Left lung (tissue), 10 donors: ENCODE data around the gene MAP4. TPM values are rescaled to one million over a fixed set of nuclear protein-coding genes. Genes with fewer than 3 reads are reported as not detected.

Source experiments
- ATAC-seq: fragments of 200-7000 bp; cut with Tn5 transposase; one replicate; pipeline ENCODE4 v1.9.1; 2020; ENCODE audit warnings: moderate library complexity
- DNase-seq, 4 donors: peaks; one replicate each; pipeline ENCODE4 v3.0.0-alpha.2; 2013 to 2020
- H3K27ac ChIP-seq, 2 donors: fragments of 200-600 bp; sonication (generic) in 1 of 2; one replicate each; pipeline versions ENCODE4 v1.5.0 to v1.8.0; 2020 to 2021
- H3K27me3 ChIP-seq, 2 donors: fragments of 200-600 bp; sonication (generic) in 1 of 2; one replicate each; pipeline versions ENCODE4 v1.5.0 to v1.8.0; 2020 to 2021
- H3K36me3 ChIP-seq, 2 donors: fragments of 200-600 bp; sonication (generic) in 1 of 2; one replicate each; pipeline versions ENCODE4 v1.5.0 to v1.8.0; 2020 to 2021
- H3K4me1 ChIP-seq, 2 donors: fragments of 200-600 bp; one replicate each; pipeline ENCODE4 v1.8.0; 2021
- H3K4me3 ChIP-seq, 2 donors: fragments of 200-600 bp; sonication (generic) in 1 of 2; one replicate each; pipeline versions ENCODE4 v1.5.0 to v1.8.0; 2020 to 2021; ENCODE audit warnings: mild to moderate bottlenecking in 1 of 2
- H3K9me3 ChIP-seq, 2 donors: fragments of 200-600 bp; sonication (generic) in 1 of 2; one replicate each; pipeline versions ENCODE4 v1.5.0 to v1.8.0; 2020 to 2021
- CTCF ChIP-seq, 2 donors: fragments of 200-600 bp; sonication (generic) in 1 of 2; IDR thresholded peaks; one replicate each; pipeline versions ENCODE4 v1.5.0 to v1.8.0; 2021; ENCODE audit warnings: antibody characterized with exemption in 2 of 2
- intact Hi-C, 2 donors: fragments of 100-400 bp; cut with DNase I; formaldehyde crosslinking; loops; one replicate each; pipeline versions ENCODE4 v1.11.2 to v1.14.2; 2022
- polyA plus RNA-seq, 6 donors: library from polyadenylated mRNA; unstranded; fragments of 120-200 nt; gene quantifications; one replicate each; pipeline ENCODE4 v1.2.1, GENCODE V29; 2013; ENCODE audit not compliant: insufficient read length in 6 of 6
- total RNA-seq, 2 donors: library from RNA; stranded (reverse); fragmentation: NEBNext Ultra II Directional; extraction: Animal tissue kit (Norgen Biotek cat#: 25700); gene quantifications; one replicate each; pipeline ENCODE4 v1.2.1, GENCODE V29; 2021
- donor health status: DM: no; HTN: yes; CAD: no.
- donor health status: DM: no; HTN: no; CAD: no.

Gene MAP4
- total and polyA plus RNA-seq, 8 donors = 165 to 216 (median 177) TPM

GRCh38 chr3:47874913-47875312 is 141.3 kb downstream of the MAP4 start:
- H3K27ac ChIP-seq = no peak overlapping the region
- H3K4me3 ChIP-seq = no peak overlapping the region
- no peak for TF ChIP-seq CTCF (IDR thresholded peaks at IDR 0.05)
- H3K27me3 ChIP-seq = no peaks in the 10 kb centered on the region
- ATAC-seq (no peak), DNase-seq (no peak)
- no peaks in the 10 kb centered on the region for H3K9me3 ChIP-seq
- intact Hi-C loops = no loop called here
- peaks cover 0 to 4% of the 10 kb centered on the region in 2 donors for H3K4me1 ChIP-seq
- peaks cover 0 to 74% of the 10 kb centered on the region in 2 donors for H3K36me3 ChIP-seq

GRCh38 chr3:47874438-47874837 is 141.8 kb downstream of the MAP4 start:
- peaks cover 0 to 79% of the 10 kb centered on the region in 2 donors for H3K36me3 ChIP-seq
- H3K9me3 ChIP-seq = no peaks in the 10 kb centered on the region
- H3K27me3 ChIP-seq = no peaks in the 10 kb centered on the region
- H3K4me1 ChIP-seq = peaks cover 0 to 4% of the 10 kb centered on the region in 2 donors
- no peak overlapping the region for H3K4me3 ChIP-seq
- no peak for TF ChIP-seq CTCF (IDR thresholded peaks at IDR 0.05)
- DNase-seq (no peak), ATAC-seq (no peak)
- H3K27ac ChIP-seq = no peak overlapping the region
- intact Hi-C loops = no loop called here

- intact Hi-C loops = no loop called here
- Histone ChIP-seq H3K27ac (no peak overlapping the region), H3K4me1 (peaks cover 0 to 4% of the 10 kb centered on the region in 2 donors), H3K9me3 (no peaks in the 10 kb centered on the region), H3K27me3 (no peaks in the 10 kb centered on the region), H3K36me3 (peaks cover 0 to 94% of the 10 kb centered on the region in 2 donors), H3K4me3 (no peak overlapping the region)
- no peak for TF ChIP-seq CTCF (IDR thresholded peaks at IDR 0.05)
- DNase-seq = no peak
- ATAC-seq = no peak
These were observed 143.3 kb downstream of the MAP4 start for GRCh38 chr3:47872916-47873315.

- TF ChIP-seq CTCF (IDR thresholded peaks at IDR 0.05) = no peak
- intact Hi-C loops = no loop called here
- no peak for ATAC-seq
- H3K4me3 ChIP-seq = no peak overlapping the region
- H3K4me1 ChIP-seq = no peaks in the 10 kb centered on the region
- no peak overlapping the region for H3K27ac ChIP-seq
- H3K27me3 ChIP-seq = no peaks in the 10 kb centered on the region
- peaks cover 0 to 99% of the 10 kb centered on the region in 2 donors for H3K36me3 ChIP-seq
- H3K9me3 ChIP-seq = no peaks in the 10 kb centered on the region
- no peak for DNase-seq
These were observed 144.8 kb downstream of the MAP4 start for GRCh38 chr3:47871389-47871788.

GRCh38 chr3:47870702-47871260 is 145.4 kb downstream of the MAP4 start:
- DNase-seq (no peak), ATAC-seq (no peak)
- Histone ChIP-seq H3K27ac (no peak overlapping the region), H3K4me3 (no peak overlapping the region), H3K9me3 (no peaks in the 10 kb centered on the region), H3K4me1 (no peaks in the 10 kb centered on the region), H3K36me3 (peaks cover 0 to 99% of the 10 kb centered on the region in 2 donors), H3K27me3 (no peaks in the 10 kb centered on the region)
- intact Hi-C loops = no loop called here
- TF ChIP-seq CTCF (IDR thresholded peaks at IDR 0.05) = no peak
